ENCODE results near the gene SLC9A3.

The SLC9A3 gene

GRCh38 chr5:460273-460625 is 64.0 kb downstream of the SLC9A3 start:
- Histone ChIP-seq H3K4me3 (ENCODE audit: severe bottlenecking) (no peak overlapping the region), H3K27me3 (ENCODE audit: insufficient read depth, poor library complexity, severe bottlenecking) (no peaks in the 10 kb centered on the region), H3K27ac (ENCODE audit: poor library complexity, severe bottlenecking) (no peak overlapping the region), H3K36me3 (ENCODE audit: low read depth) (peaks cover 68% of the 10 kb centered on the region), H3K4me1 (ENCODE audit: insufficient read depth, poor library complexity, severe bottlenecking) (peaks cover 12% of the 10 kb centered on the region), H3K9me3 (ENCODE audit: severe bottlenecking) (no peaks in the 10 kb centered on the region)
- no peak for TF ChIP-seq CTCF (IDR thresholded peaks at IDR 0.05; ENCODE audit: poor library complexity, severe bottlenecking)
- ATAC-seq (ENCODE audit: low read depth), result no peak
- peak; percentile 66 for DNase-seq (ENCODE audit: low spot score)

- Histone ChIP-seq H3K27me3 (ENCODE audit: insufficient read depth, poor library complexity, severe bottlenecking) (no peaks in the 10 kb centered on the region), H3K4me3 (ENCODE audit: severe bottlenecking) (no peak overlapping the region), H3K36me3 (ENCODE audit: low read depth) (peaks cover 63% of the 10 kb centered on the region), H3K4me1 (ENCODE audit: insufficient read depth, poor library complexity, severe bottlenecking) (peaks cover 12% of the 10 kb centered on the region), H3K9me3 (ENCODE audit: severe bottlenecking) (no peaks in the 10 kb centered on the region), H3K27ac (ENCODE audit: poor library complexity, severe bottlenecking) (peak overlapping the region; percentile 43)
- TF ChIP-seq CTCF (IDR thresholded peaks at IDR 0.05; ENCODE audit: poor library complexity, severe bottlenecking), result no peak
- DNase-seq (ENCODE audit: low spot score) (peak; percentile 47), ATAC-seq (ENCODE audit: low read depth) (no peak)
Measured at GRCh38 chr5:459562-460272, 64.5 kb downstream of the SLC9A3 start.

DNA sequence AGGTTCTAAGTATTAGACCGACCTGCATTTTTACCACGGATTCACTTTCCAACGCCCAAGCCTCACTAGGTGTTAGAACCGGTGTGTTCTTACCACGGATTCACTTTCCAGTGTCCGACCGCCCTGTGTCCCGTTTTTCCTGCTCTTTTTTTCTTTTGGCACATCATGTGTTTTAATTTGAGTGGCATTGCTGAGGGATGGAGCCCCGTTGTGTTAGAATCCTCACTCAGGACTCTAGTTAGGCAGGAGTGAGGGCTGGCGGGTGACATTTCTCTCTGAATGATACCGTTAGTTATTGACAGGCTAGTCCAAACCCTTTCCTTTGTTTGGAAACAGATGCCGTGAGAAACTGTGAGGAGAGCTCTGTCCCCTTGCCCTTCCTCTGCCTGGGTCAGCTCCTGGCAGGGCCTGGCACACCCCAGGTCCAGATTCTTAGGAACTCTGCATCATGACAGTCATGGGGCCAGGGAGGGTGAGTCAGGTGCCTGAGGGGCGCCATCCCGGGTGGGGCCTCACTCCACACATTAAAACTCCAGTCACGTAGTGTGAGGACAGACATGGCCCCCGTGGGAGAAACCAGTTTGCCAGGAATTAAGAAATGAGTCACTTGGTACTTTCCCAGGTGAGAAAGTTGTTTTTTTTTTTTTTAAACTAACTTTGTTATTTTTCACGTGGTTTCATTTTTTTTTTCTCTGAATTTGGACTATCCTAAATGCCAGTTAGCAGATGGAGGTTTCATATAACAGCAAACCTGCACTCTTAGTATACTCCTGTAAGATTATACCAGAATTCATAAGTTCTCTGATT is 65.5 kb downstream of the SLC9A3 start:
- H3K9me3 ChIP-seq (ENCODE audit: severe bottlenecking), result no peaks in the 10 kb centered on the region
- no peak overlapping the region for H3K4me3 ChIP-seq (ENCODE audit: severe bottlenecking)
- TF ChIP-seq CTCF (IDR thresholded peaks at IDR 0.05; ENCODE audit: poor library complexity, severe bottlenecking), result no peak
- H3K4me1 ChIP-seq (ENCODE audit: insufficient read depth, poor library complexity, severe bottlenecking), result peaks cover 12% of the 10 kb centered on the region
- peak; percentile 88 for DNase-seq (ENCODE audit: low spot score)
- peaks cover 72% of the 10 kb centered on the region for H3K36me3 ChIP-seq (ENCODE audit: low read depth)
- no peaks in the 10 kb centered on the region for H3K27me3 ChIP-seq (ENCODE audit: insufficient read depth, poor library complexity, severe bottlenecking)
- peak overlapping the region; percentile 43 for H3K27ac ChIP-seq (ENCODE audit: poor library complexity, severe bottlenecking)
- peak; percentile 88 for ATAC-seq (ENCODE audit: low read depth)

- TF ChIP-seq CTCF (IDR thresholded peaks at IDR 0.05; ENCODE audit: poor library complexity, severe bottlenecking), result no peak
- Histone ChIP-seq H3K36me3 (ENCODE audit: low read depth) (peaks cover 77% of the 10 kb centered on the region), H3K27ac (ENCODE audit: poor library complexity, severe bottlenecking) (no peak overlapping the region), H3K4me3 (ENCODE audit: severe bottlenecking) (no peak overlapping the region), H3K27me3 (ENCODE audit: insufficient read depth, poor library complexity, severe bottlenecking) (no peaks in the 10 kb centered on the region), H3K9me3 (ENCODE audit: severe bottlenecking) (no peaks in the 10 kb centered on the region), H3K4me1 (ENCODE audit: insufficient read depth, poor library complexity, severe bottlenecking) (peaks cover 12% of the 10 kb centered on the region)
- ATAC-seq (ENCODE audit: low read depth), result no peak
- DNase-seq (ENCODE audit: low spot score), result peak; percentile 56
Measured at GRCh38 chr5:457195-457961, 66.9 kb downstream of the SLC9A3 start.
